Fibroblast of villous mesenchyme (primary cell): ENCODE data around the gene ASTN2. TPM values are rescaled to one million over a fixed set of nuclear protein-coding genes. Genes with fewer than 3 reads are reported as not detected.

Experiments
- DNase-seq: peaks from one replicate; pipeline ENCODE4 v3.0.0-alpha.2; 2010; ENCODE audit warnings: low read depth
- H3K4me3 ChIP-seq: 2 replicates; pipeline ENCODE4 v1.5.1; 2011; ENCODE audit warnings: low read depth, mild to moderate bottlenecking, low read length
- total RNA-seq: library from RNA; depleted of rRNA; stranded (reverse); fragments of >200 nt; gene quantifications from 2 replicates; pipeline ENCODE4 v1.2.3, GENCODE V29; 2012
- TF ChIP-seq, protein P1 (sequence below): IDR thresholded peaks from 2 replicates; pipeline ENCODE4 v1.5.1; 2012; ENCODE audit warnings: low read depth, mild to moderate bottlenecking, low read length; ENCODE audit not compliant: insufficient read depth

The ASTN2 gene
- total RNA-seq, 1 donor = 5.6 TPM

DNA sequence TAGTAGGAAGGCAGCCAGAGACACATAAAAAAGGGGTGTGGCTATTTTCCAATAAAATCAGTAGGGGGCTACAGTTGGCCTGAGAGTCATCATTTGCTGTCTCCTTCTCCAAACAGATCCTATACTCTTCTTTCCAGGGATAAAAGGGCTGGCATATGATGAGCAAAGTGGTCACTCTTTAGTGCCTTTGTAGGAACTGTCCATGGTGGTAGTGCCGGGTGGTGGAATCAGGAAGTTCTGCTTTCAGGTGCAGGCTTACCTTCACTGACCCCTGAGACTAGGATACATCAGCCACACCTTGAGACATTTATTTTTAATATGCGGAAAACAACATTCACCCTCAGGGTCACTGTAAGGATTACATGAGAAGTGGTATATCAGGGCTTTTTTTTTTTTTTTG is 80.8 kb downstream of the ASTN2 start:
- DNase-seq = no peak
- TF ChIP-seq, protein P1, sequence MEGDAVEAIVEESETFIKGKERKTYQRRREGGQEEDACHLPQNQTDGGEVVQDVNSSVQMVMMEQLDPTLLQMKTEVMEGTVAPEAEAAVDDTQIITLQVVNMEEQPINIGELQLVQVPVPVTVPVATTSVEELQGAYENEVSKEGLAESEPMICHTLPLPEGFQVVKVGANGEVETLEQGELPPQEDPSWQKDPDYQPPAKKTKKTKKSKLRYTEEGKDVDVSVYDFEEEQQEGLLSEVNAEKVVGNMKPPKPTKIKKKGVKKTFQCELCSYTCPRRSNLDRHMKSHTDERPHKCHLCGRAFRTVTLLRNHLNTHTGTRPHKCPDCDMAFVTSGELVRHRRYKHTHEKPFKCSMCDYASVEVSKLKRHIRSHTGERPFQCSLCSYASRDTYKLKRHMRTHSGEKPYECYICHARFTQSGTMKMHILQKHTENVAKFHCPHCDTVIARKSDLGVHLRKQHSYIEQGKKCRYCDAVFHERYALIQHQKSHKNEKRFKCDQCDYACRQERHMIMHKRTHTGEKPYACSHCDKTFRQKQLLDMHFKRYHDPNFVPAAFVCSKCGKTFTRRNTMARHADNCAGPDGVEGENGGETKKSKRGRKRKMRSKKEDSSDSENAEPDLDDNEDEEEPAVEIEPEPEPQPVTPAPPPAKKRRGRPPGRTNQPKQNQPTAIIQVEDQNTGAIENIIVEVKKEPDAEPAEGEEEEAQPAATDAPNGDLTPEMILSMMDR = no peak
- H3K4me3 ChIP-seq = no peak overlapping the region

DNA sequence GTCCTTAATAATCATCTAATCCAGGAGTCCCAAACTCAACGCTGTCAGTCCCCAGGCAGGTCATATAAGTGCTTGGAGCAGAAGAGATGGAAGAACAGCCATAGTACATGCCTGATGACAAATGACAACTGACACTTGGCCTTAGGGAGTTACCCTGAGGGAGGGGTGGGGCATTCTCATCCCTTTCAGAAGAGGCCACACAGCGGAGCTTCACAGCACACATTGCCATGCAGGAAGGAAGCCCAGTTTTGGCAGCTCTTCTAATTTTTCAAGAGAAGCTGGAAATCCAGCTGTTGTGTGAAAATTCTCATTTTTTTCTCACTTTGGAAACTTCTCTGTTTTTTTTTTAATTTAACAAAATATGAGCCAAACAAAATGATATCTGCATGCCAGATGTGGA is 89.0 kb downstream of the ASTN2 start:
- no peak for DNase-seq
- no peak overlapping the region for H3K4me3 ChIP-seq
- TF ChIP-seq, protein P1 = no peak

DNA sequence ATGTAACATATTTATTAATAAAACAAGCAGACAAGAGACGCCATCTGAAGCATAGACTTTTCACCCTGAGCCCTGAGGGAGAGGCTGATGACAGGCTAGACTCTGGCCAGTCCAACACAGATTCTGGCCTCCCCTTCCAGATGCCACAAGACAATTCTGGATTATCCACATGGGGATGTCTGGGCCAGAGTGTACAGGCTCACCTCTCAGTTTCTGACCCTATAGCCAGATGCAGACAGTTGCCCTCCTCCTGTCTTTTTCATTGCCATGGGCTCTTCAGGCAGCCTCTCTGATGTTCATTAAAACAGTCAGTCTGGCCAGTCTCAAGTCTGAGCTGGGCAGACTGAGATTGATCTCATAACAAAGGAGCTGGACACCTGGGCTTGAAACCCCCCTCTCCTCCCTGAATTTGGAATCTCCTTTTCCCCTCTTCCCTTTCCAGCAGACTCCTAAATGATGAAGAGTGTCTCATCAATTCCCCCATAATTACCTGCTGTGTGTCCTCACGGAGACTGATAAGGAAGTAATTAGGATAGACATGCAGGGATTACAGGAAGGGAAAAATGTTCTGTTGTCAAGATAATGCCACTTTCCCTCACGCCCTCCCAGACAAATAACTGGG is 89.6 kb downstream of the ASTN2 start:
- no peak overlapping the region for H3K4me3 ChIP-seq
- TF ChIP-seq, protein P1 = no peak
- DNase-seq = no peak

DNA sequence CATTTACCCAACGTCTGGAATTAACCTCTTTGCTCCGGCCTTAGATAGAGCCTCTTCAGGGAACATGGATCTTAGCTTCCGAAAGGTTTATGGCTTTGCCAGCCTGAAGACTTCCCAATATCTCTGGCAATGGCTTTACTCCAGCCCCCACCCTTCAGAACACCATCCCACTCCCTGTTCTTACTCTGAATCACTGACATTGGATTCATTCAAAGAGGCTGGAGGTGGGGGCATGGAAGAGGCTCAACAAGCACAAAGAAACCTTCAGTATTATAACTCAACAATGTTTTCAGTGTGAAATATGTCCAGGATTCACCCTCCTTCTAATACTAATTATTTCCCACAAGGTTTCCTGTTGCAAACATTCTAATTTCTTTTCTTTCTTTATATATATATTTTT is 91.5 kb downstream of the ASTN2 start:
- DNase-seq = no peak
- H3K4me3 ChIP-seq = no peak overlapping the region

DNA sequence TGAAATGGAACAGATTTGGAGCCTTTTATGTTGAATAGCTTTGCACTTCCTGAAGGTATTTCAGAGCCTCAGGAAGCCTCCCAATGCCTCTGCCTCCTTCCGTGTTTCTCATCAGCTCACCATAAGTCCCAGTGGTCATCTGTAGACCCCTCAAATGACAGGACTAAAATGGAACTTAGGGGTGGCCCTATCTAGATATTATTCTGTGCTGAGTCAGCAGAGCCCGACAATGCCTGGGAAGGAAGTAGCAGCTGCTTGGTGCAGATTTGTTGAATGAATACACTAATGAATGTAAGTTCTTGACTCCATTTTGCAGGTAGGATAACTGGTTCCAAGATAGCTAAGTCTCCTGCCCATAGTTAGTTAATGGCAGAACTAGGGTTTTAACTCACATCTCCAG is 97.7 kb downstream of the ASTN2 start:
- no peak for DNase-seq
- TF ChIP-seq, protein P1 = no peak
- no peak overlapping the region for H3K4me3 ChIP-seq

More for the DNA sequence above, 91.5 kb downstream of the ASTN2 start:
- TF ChIP-seq, protein P1 = no peak

DNA sequence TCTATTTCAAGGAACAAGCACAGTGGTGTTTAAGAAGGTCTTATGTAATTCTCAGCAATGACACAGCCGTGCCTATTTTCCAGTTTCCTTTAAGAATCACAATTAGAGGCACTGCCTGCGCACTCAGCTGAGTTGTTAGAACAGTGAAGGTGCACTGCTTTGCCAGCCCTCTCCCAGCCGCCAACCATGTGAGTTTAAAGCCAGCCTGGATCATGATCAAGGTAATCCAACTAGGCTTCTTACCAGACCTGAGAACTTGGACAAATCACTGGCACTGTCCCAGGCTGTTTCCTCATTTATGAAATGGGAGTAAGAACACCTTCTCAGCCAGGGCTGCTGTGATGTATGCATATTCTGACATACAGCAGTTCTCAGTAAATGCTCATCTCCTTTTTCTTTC is 99.6 kb downstream of the ASTN2 start:
- TF ChIP-seq, protein P1 = no peak
- DNase-seq = no peak
- H3K4me3 ChIP-seq = no peak overlapping the region

DNA sequence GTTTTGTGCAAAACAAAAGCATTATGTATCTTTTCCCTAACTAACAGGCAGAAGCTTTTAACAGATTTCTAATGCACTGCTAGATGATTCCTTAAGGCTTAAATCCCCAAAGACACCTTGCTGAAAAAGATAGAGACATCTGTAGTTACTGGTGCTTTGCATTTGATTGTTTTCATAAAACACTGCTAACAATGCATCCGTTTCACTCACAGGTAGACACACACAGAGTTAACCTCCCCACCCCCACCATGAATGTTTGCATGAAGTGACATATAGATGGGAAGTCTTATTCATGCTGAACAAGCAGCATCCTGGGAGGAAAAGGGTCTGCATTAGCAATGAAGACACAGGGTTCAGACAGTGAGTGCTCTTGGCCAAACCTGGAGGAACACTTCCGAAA is 100.9 kb downstream of the ASTN2 start:
- TF ChIP-seq, protein P1 = no peak
- DNase-seq = no peak

More for the DNA sequence above, 100.9 kb downstream of the ASTN2 start:
- H3K4me3 ChIP-seq = no peak overlapping the region
